Fibroblast of skin of left quadriceps (primary cell): Measurements from ENCODE around the gene CCR5.

Experiments
- DNase-seq, 2 experiments: peaks; one replicate each; pipeline ENCODE4 v3.0.0-alpha.2; 2013; ENCODE audit warnings: low read depth in 2 of 2

Gene CCR5

DNA sequence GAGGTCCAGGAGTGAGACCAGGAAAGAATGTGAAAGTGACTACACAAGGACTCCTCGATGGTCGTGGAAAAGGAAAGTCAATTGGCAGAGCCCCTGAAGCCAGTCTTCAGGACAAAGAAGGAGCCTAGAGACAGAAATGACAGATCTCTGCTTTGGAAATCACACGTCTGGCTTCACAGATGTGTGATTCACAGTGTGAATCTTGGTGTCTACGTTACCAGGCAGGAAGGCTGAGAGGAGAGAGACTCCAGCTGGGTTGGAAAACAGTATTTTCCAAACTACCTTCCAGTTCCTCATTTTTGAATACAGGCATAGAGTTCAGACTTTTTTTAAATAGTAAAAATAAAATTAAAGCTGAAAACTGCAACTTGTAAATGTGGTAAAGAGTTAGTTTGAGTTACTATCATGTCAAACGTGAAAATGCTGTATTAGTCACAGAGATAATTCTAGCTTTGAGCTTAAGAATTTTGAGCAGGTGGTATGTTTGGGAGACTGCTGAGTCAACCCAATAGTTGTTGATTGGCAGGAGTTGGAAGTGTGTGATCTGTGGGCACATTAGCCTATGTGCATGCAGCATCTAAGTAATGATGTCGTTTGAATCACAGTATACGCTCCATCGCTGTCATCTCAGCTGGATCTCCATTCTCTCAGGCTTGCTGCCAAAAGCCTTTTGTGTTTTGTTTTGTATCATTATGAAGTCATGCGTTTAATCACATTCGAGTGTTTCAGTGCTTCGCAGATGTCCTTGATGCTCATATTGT lies 10.8 kb upstream of the CCR5 start:
- no peak for DNase-seq

GRCh38 chr3:46360907-46361306 lies 9.8 kb upstream of the CCR5 start:
- DNase-seq, result no peak

- no peak for DNase-seq
Measured at GRCh38 chr3:46361408-46362283, 9.1 kb upstream of the CCR5 start.

DNA sequence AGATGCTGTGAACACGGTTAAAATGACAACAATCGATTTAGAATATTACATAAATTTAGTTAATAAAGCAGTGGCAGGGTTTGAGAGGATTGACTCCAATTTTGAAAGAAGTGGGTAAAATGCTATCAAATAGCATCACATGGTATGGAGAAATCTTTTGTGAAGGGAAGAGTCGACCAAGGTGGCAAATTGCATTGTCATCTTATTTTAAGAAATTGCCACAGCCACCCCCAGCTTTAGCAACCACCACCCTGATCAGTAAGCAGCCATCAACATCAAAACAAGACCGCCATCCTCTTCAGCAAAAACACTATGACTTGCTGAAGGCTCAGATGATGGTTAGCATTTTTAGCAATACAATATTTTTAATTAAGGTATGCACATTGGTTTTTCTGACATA lies 5.7 kb upstream of the CCR5 start:
- DNase-seq, result no peak

- DNase-seq, result no peak
Measured at GRCh38 chr3:46365737-46366524, 4.8 kb upstream of the CCR5 start.

- DNase-seq, result no peak
Measured at GRCh38 chr3:46367811-46368210, 2.9 kb upstream of the CCR5 start.

DNA sequence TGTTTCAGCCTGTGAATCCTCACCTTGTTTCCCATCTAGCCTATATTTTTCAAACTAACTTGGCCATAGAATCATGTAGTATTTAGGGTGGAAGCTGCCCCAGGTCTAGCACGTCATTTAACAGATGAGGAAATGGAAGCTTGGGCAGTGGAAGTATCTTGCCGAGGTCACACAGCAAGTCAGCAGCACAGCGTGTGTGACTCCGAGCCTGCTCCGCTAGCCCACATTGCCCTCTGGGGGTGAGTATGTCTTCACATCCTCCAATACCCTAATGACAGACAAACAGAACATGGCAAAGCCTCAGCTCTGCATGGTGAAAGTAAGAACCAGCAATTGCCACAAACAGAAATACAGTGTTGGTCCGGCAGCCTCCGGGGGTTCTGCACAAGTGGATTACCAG lies 2.2 kb upstream of the CCR5 start:
- no peak for DNase-seq

GRCh38 chr3:46369151-46369550 lies 1.6 kb upstream of the CCR5 start:
- DNase-seq, result no peak

DNA sequence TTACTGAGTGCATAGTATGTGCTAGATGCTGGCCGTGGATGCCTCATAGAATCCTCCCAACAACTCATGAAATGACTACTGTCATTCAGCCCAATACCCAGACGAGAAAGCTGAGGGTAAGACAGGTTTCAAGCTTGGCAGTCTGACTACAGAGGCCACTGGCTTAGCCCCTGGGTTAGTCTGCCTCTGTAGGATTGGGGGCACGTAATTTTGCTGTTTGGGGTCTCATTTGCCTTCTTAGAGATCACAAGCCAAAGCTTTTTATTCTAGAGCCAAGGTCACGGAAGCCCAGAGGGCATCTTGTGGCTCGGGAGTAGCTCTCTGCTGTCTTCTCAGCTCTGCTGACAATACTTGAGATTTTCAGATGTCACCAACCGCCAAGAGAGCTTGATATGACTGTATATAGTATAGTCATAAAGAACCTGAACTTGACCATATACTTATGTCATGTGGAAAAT lies 1.0 kb upstream of the CCR5 start:
- DNase-seq, result no peak

GRCh38 chr3:46371519-46372340 lies 984 bp downstream of the CCR5 start:
- DNase-seq, result no peak

DNA sequence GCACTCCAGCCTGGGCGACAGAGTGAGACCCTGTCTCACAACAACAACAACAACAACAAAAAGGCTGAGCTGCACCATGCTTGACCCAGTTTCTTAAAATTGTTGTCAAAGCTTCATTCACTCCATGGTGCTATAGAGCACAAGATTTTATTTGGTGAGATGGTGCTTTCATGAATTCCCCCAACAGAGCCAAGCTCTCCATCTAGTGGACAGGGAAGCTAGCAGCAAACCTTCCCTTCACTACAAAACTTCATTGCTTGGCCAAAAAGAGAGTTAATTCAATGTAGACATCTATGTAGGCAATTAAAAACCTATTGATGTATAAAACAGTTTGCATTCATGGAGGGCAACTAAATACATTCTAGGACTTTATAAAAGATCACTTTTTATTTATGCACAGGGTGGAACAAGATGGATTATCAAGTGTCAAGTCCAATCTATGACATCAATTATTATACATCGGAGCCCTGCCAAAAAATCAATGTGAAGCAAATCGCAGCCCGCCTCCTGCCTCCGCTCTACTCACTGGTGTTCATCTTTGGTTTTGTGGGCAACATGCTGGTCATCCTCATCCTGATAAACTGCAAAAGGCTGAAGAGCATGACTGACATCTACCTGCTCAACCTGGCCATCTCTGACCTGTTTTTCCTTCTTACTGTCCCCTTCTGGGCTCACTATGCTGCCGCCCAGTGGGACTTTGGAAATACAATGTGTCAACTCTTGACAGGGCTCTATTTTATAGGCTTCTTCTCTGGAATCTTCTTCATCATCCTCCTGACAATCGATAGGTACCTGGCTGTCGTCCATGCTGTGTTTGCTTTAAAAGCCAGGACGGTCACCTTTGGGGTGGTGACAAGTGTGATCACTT lies 2.0 kb downstream of the CCR5 start:
- no peak for DNase-seq

GRCh38 chr3:46374755-46375154 lies 4.0 kb downstream of the CCR5 start:
- no peak for DNase-seq

GRCh38 chr3:46375218-46375617 lies 4.5 kb downstream of the CCR5 start:
- DNase-seq, result no peak

GRCh38 chr3:46375814-46376213 lies 5.1 kb downstream of the CCR5 start:
- DNase-seq, result no peak

- no peak for DNase-seq
Measured at GRCh38 chr3:46378426-46378942, 7.7 kb downstream of the CCR5 start.

DNA sequence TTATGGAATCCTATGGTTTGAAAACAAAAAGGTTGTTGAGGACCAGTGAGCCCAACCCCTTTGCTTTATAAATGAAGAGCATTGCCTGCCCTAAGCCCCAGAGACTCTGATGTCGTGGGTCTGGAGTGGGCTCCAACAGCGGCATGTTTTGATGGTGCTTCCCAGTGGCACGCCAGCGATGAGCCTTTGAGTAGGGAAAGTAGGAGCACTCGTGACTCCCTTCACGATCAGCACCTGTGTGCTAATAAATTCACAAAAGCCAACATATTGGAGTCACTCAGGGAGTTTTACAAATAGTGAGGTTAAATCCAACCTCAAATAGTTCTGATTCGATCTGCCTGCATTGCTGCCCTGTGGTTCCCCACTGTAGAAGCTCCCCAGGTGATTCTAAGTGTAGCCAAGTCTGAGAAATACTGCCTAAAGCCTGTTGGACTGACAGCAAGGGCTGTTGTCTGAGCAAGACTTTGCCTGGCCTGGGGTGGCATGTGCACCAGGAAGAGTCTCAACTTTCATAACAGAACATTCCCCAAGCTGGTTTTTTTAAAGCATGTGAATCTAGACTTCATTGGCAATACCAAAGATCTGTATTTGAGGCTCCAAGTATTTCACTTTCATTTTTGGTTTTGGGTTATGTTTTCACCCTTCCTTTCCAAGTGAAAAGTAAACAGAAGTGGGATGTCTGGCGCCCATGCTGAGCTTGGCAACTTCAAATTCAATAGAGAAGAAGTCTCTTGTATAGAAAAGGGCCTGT lies 9.9 kb downstream of the CCR5 start:
- no peak for DNase-seq

- DNase-seq, result no peak
Measured at GRCh38 chr3:46381625-46382024, 10.9 kb downstream of the CCR5 start.

DNA sequence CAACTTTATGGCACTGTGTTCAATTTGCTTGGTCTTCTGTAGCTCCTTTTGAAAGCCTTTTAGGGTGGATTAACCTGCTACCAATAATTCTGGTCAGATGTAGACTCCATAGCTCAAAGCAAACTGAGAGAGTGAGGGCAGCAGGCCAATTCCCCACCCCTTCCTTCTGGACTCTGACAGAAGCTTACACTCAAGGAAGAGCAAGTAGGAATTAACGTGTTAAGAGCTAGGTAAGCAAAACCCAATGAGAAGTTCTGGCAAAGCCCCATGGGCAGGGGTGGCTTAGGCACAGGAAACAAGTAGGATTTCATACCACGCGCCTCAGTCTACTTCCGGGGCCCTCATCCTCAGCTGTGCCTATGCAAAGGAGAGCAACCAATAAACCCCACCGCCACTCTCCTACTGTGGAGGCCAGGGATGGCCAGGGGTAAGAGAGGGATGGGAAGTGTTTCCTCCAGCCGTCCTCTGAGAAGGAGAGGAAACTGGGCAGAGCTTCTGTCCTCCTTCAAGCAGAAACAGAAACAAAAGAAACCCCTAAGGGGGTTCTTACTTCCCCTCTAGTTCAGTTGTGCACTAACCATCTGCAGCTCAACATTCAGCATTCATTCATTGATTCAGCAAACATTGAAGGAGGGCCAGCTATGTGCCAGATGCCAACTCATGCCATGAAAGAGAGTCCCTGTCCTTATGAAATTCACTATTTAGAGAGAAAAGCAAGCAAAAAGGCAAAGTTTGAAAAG lies 12.6 kb downstream of the CCR5 start:
- DNase-seq, result no peak

DNA sequence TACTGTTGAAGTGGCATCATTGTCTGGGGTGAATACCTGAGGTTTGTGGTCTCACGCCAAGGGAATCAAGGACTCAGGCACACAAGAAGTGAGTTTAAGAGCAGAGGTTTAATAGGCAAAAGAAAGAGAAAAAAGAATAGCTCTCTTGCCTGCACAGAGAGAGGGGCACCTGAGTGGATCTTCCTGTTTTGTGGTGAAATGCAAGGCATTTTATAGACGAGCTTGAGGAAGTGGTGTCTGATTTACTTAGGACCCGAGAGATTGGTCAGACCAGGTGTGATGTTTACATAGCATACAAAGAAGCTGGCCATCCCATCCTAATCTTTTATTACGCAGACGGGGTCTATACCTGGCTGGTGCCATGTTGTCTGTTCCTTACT lies 13.2 kb downstream of the CCR5 start:
- DNase-seq, result no peak
